Measurements from ENCODE around the gene AIG1. TPM values are rescaled to one million over a fixed set of nuclear protein-coding genes. Genes with fewer than 3 reads are reported as not detected.

AIG1 gene
- total RNA-seq, 1 donor from 2014 or later = 37.1 TPM

- no peaks in the 10 kb centered on the region for H3K27me3 ChIP-seq
- no peaks in the 10 kb centered on the region for H4K20me1 ChIP-seq (ENCODE audit: low read depth)
- no peaks in the 10 kb centered on the region for H3K4me1 ChIP-seq
- no peak for DNase-seq (ENCODE audit: low spot score)
- TF ChIP-seq CTCF (IDR thresholded peaks at IDR 0.05) (no peak), EZH2 (IDR thresholded peaks at IDR 0.05) (no peak), EZH2phosphoT487 (IDR thresholded peaks at IDR 0.05) (no peak)
- peaks cover 4% of the 10 kb centered on the region for H3K36me3 Mint-ChIP-seq
- no peak overlapping the region for H2AFZ ChIP-seq (replicated peaks)
- H3K4me3 ChIP-seq = no peak overlapping the region
- H3K27ac ChIP-seq = no peak overlapping the region
- H3K4me3 Mint-ChIP-seq = no peak overlapping the region
- H3K27ac Mint-ChIP-seq = no peak overlapping the region
- H3K4me2 ChIP-seq = no peak overlapping the region
- no peaks in the 10 kb centered on the region for H3K9me3 Mint-ChIP-seq
- no peaks in the 10 kb centered on the region for H3K4me1 Mint-ChIP-seq
- H3K27me3 Mint-ChIP-seq (ENCODE audit: insufficient read depth, low read depth) = peaks cover 3% of the 10 kb centered on the region
- H3K79me2 ChIP-seq (ENCODE audit: low read depth) = no peaks in the 10 kb centered on the region
- no peaks in the 10 kb centered on the region for H3F3A ChIP-seq (ENCODE audit: low read depth)
- no peak overlapping the region for H3K9ac ChIP-seq
- no peaks in the 10 kb centered on the region for H3K9me3 ChIP-seq (ENCODE audit: low read depth)
- no peaks in the 10 kb centered on the region for H3K36me3 ChIP-seq
These were observed 127.6 kb downstream of the AIG1 start for GRCh38 chr6:143188292-143188691.

GRCh38 chr6:143191361-143191760 lies 130.7 kb downstream of the AIG1 start:
- DNase-seq (ENCODE audit: low spot score) = no peak
- Mint-ChIP-seq H3K27ac (no peak overlapping the region), H3K9me3 (no peaks in the 10 kb centered on the region), H3K27me3 (ENCODE audit: insufficient read depth, low read depth) (peaks cover 3% of the 10 kb centered on the region), H3K4me1 (peaks cover 3% of the 10 kb centered on the region), H3K4me3 (no peak overlapping the region), H3K36me3 (no peaks in the 10 kb centered on the region)
- TF ChIP-seq CTCF (IDR thresholded peaks at IDR 0.05) (no peak), EZH2 (IDR thresholded peaks at IDR 0.05) (no peak), EZH2phosphoT487 (IDR thresholded peaks at IDR 0.05) (no peak)
- Histone ChIP-seq H3K36me3 (no peaks in the 10 kb centered on the region), H3K4me3 (no peak overlapping the region), H4K20me1 (ENCODE audit: low read depth) (no peaks in the 10 kb centered on the region), H3K4me2 (no peak overlapping the region), H3K27ac (no peak overlapping the region), H3K9ac (no peak overlapping the region), H3K27me3 (no peaks in the 10 kb centered on the region), H3K9me3 (ENCODE audit: low read depth) (no peaks in the 10 kb centered on the region), H2AFZ (replicated peaks) (no peak overlapping the region), H3K79me2 (ENCODE audit: low read depth) (no peaks in the 10 kb centered on the region), H3K4me1 (no peaks in the 10 kb centered on the region), H3F3A (ENCODE audit: low read depth) (no peaks in the 10 kb centered on the region)

- Mint-ChIP-seq H3K4me3 (no peak overlapping the region), H3K27me3 (ENCODE audit: insufficient read depth, low read depth) (peaks cover 3% of the 10 kb centered on the region), H3K27ac (no peak overlapping the region), H3K4me1 (peaks cover 12% of the 10 kb centered on the region), H3K9me3 (no peaks in the 10 kb centered on the region), H3K36me3 (no peaks in the 10 kb centered on the region)
- Histone ChIP-seq H3F3A (ENCODE audit: low read depth) (no peaks in the 10 kb centered on the region), H3K27me3 (no peaks in the 10 kb centered on the region), H3K79me2 (ENCODE audit: low read depth) (no peaks in the 10 kb centered on the region), H3K4me3 (no peak overlapping the region), H3K4me1 (no peaks in the 10 kb centered on the region), H3K9me3 (ENCODE audit: low read depth) (no peaks in the 10 kb centered on the region), H3K36me3 (no peaks in the 10 kb centered on the region), H3K4me2 (no peak overlapping the region), H3K27ac (no peak overlapping the region), H4K20me1 (ENCODE audit: low read depth) (no peaks in the 10 kb centered on the region), H3K9ac (no peak overlapping the region), H2AFZ (replicated peaks) (no peak overlapping the region)
- DNase-seq (ENCODE audit: low spot score) = no peak
- TF ChIP-seq EZH2 (IDR thresholded peaks at IDR 0.05) (no peak), EZH2phosphoT487 (IDR thresholded peaks at IDR 0.05) (no peak), CTCF (IDR thresholded peaks at IDR 0.05) (no peak)
These were observed 132.1 kb downstream of the AIG1 start for GRCh38 chr6:143192766-143193165.
